VCaP (cell line): ENCODE results near the gene OSBPL3.

Experiments
- H3K27ac ChIP-seq: fragments of 450-650 bp; 2 replicates; pipeline ENCODE4 v1.5.1; 2017
- TF ChIP-seq, protein P1 (sequence below): fragments of 450-650 bp; conservative IDR thresholded peaks from 2 replicates; pipeline ENCODE4 v1.5.1; 2017; ENCODE audit warnings: mild to moderate bottlenecking, moderate library complexity

Gene OSBPL3

GRCh38 chr7:24923172-24923865 lies 56.7 kb downstream of the OSBPL3 start:
- TF ChIP-seq, protein P1, sequence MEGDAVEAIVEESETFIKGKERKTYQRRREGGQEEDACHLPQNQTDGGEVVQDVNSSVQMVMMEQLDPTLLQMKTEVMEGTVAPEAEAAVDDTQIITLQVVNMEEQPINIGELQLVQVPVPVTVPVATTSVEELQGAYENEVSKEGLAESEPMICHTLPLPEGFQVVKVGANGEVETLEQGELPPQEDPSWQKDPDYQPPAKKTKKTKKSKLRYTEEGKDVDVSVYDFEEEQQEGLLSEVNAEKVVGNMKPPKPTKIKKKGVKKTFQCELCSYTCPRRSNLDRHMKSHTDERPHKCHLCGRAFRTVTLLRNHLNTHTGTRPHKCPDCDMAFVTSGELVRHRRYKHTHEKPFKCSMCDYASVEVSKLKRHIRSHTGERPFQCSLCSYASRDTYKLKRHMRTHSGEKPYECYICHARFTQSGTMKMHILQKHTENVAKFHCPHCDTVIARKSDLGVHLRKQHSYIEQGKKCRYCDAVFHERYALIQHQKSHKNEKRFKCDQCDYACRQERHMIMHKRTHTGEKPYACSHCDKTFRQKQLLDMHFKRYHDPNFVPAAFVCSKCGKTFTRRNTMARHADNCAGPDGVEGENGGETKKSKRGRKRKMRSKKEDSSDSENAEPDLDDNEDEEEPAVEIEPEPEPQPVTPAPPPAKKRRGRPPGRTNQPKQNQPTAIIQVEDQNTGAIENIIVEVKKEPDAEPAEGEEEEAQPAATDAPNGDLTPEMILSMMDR, result no peak
- no peak overlapping the region for H3K27ac ChIP-seq

DNA sequence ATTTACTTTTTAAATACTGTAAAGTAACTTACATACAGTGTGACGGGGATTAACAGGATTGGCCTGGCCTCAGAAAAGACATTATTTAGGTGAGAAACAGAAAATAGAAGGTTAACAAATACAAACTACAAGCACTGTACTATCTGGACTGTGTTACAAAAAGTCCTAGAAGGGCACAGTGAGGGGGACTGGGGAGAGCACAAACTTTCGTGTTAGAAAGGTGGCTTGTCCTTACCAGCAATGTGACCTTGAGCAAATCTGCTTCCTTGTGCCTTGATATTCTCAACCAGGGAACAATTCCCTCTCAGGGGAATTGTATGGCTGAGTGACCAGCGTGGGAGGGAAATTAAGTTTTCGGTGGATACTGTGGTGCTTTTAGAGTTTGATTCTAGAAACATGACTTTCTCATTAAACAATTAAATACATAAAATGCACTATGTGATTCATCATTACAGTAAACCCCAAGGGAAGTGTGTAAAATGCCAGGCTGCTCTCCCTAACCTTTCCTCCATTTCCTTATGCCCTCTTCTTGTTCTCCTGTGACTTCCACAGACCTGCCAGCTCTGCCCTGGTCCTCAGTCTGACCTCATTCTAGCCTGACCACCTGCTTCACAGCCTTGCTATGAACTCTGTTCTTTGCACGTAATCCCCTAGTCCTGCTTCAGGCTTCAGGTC lies 57.7 kb downstream of the OSBPL3 start:
- H3K27ac ChIP-seq, result no peak overlapping the region

DNA sequence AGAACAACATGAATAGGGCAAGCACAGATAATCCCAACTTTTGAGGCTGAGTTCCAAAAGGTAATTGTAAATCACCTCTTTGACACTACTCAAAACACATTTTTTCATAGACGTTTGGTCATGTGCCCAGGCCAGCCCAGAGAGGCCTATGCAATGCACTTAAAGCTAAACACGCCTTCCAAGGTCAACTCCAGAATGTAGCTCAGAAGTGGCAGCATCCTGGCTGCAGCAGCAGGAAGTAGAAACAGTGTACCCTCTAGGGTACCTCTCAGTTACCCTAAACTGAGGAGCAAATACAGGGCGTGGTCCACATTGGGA lies 58.7 kb downstream of the OSBPL3 start:
- H3K27ac ChIP-seq, result no peak overlapping the region
- TF ChIP-seq, protein P1, result no peak

More for the DNA sequence above, 57.7 kb downstream of the OSBPL3 start:
- TF ChIP-seq, protein P1, result no peak

DNA sequence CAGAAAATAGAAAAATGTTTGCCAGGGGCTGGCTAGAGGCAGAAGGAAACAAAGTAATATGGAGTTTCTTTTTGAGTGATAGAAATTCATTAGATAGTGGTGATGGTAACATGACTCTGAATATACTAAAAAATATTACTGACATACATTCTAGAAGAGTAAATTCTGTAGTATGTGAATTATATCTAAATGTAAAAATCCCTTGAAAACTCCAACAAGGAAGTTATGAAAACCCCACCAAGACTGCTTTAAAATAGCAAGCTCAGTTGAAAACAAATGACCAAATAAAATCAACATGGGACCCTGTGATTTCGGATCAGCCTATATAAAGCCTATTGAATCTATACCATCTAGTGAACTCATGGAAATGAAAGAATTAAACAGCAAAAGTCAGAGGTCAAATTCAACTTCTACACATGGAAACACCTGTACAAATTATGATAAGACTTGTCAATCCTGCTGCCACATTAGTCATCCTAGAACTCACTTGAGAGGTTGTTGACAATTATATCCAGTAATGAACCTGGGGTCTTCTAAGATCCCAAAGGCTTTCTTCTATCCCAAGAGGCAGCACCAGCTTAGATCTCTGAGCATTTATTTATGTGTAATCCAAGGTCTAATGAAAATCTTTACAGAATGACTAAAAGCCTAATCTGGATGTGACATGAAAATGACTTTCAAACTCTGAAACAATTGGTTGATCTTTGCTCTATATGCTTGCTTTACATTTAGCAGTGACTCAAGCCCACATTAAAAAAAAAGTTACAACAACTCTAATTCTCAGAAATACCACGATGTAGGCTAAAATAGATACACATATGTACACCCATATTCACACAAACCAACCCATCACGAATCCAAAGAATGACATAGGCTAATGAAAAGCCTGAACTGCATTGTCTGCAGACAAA lies 59.3 kb downstream of the OSBPL3 start:
- no peak overlapping the region for H3K27ac ChIP-seq
- TF ChIP-seq, protein P1, result no peak

DNA sequence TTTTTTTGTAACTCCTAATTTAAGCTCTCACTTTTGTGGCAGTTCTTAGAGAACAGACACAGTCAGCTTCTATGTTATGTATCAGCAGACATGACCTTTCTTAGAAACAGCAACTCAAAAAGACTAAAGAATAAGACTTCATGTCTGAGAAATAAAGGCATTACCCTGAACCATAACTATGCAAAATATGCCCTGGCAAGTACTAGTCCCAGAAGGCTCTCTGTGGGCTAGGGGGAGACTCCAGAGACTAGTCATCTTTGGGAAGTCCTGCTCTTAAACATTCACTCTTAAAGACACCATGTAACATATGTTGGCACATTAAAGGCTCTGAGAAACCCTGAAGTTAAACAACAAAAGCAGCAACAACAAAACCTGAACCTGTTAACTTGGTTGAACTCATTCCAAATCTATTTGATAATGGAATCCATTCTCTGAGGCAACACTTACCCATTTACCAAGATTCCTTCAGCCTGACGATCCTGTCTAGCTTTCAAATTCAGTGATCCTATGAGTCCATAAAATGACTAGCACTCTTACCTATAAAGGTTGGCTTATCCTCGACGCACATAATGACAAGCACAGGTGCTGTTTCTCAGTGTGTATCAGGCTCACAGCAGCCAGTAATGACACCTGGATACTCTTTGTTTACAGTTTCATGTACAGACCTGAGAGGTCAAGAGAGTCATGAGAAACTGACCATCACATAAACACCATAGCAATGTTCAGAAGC lies 62.3 kb downstream of the OSBPL3 start:
- TF ChIP-seq, protein P1, result no peak
- H3K27ac ChIP-seq, result no peak overlapping the region

- H3K27ac ChIP-seq, result no peak overlapping the region
- TF ChIP-seq, protein P1, result no peak
Observed at GRCh38 chr7:24916463-24917040, 63.4 kb downstream of the OSBPL3 start.
